Choroid plexus epithelial cell (primary cell): ENCODE data around the gene TOP3B.

Experiments used
- DNase-seq: peaks from one replicate; pipeline ENCODE4 v3.0.0-alpha.2; 2010; ENCODE audit warnings: low read depth
- H3K4me3 ChIP-seq: 2 replicates; pipeline ENCODE4 v1.5.1; 2011; ENCODE audit warnings: low read depth, mild to moderate bottlenecking, control low read depth, low read length, moderate library complexity
- CTCF ChIP-seq: conservative IDR thresholded peaks from 2 replicates; pipeline ENCODE4 v1.5.1; 2011; ENCODE audit warnings: low read depth, mild to moderate bottlenecking, control low read depth, inconsistent platforms, low read length, moderate library complexity

Gene TOP3B

DNA sequence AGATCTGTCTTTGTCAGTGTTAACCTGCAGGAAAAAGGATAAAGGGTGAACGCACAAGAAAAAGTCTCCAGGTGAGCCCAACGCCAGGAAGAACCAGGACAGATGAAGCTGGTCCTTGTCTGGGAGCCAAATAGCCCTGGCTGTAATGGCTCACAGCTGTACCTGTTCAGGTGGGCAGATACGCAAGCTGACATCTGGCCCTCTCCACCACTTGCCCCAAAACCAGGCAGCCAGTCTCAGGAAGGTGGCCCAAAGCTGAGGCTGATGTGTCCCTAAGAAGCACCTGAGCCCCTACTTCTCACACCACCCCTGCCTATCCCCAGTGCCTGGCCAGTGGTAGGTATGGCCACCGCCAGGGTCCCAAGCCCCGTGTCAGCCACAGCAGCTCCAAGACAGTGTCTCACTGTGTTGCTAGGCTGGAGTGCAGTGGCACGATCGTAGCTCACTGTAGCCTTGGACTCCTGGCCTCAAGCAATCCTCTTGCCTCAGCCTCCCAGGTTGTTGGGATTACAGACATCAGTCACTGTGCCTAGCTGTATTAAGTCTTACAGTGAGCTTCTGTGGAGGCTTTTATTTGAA, 14.8 kb downstream of the TOP3B start:
- no peak for TF ChIP-seq CTCF
- DNase-seq, result no peak
- no peak overlapping the region for H3K4me3 ChIP-seq

- no peak for DNase-seq
- TF ChIP-seq CTCF, result no peak
- H3K4me3 ChIP-seq, result no peak overlapping the region
Measured at GRCh38 chr22:21966643-21967516, 15.7 kb downstream of the TOP3B start.

DNA sequence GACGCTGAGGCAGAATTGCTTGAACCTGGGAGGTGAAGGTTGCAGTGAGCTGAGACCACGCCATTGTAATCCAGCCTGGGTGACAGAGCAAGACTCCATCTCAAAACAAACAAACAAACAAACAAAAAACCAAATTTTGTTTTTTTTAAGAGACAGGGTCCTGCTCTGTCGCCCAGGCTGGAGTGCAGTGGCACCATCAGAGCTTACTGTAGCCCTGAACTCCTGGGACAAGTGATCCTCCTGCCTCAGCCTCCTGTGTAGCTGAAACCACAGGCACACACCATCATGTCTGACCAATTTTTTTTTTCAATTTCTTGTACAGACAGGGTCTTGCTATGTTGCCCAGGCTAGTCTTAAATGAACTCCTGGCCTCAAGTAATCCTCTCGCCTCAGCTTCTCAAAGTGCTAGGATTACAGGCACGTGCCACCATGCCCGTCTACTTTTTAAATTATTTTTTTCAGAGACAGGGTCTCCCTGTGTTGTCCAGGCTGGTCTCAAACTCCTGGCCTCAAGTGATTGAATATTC, 16.8 kb downstream of the TOP3B start:
- DNase-seq, result no peak
- no peak for TF ChIP-seq CTCF
- H3K4me3 ChIP-seq, result no peak overlapping the region

- DNase-seq, result no peak
- TF ChIP-seq CTCF, result no peak
- no peak overlapping the region for H3K4me3 ChIP-seq
Measured at GRCh38 chr22:21964918-21965484, 17.6 kb downstream of the TOP3B start.

DNA sequence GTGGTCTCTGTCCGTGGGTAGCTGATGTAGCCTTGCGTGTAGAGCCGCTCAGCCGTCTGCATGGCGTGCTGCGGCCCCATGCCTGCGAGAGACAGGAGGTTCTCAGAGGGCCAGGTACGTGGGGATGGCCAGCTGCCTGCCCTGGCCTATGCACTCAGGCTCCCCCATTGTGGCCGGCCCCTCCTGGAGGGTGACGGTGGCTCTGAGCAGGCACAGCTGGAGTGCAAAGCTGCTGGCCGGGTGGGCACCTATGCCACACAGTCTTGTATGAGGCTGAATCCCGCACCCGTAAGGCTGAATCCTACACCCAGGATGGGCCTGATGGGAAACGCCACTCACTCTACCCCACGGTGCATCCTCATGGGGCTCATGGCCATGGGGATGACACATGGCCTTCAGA, 18.4 kb downstream of the TOP3B start:
- TF ChIP-seq CTCF, result no peak
- no peak for DNase-seq
- H3K4me3 ChIP-seq, result no peak overlapping the region

- H3K4me3 ChIP-seq, result no peak overlapping the region
- TF ChIP-seq CTCF, result no peak
- DNase-seq, result no peak
Measured at GRCh38 chr22:21963790-21964211, 18.8 kb downstream of the TOP3B start.
